ENCODE measurements around the gene CLCN3.

The CLCN3 gene

DNA sequence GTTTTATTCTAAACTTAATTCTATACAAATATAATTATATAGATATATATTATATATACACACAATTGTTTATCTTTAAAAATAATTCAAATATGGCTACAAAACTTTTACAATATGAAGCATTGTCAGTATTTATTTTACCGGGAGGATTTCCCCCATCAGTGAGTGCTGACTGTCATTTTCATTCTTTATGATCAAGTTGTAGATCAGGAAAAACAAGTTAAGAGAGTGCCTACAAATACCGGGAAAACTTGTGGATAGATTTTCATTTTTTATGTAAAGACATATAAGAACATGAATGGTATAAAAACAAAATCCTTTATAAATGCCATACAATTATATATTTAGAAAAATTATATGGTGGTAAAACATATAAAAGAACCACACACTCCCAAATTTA is 37.8 kb downstream of the CLCN3 start:
- intact Hi-C loops (cut with DNase I; ENCODE audit: low total_unique reads) = no loop called here
- no peak overlapping the region for H3K27ac ChIP-seq

GRCh38 chr4:169658975-169659715 is 38.8 kb downstream of the CLCN3 start:
- peak overlapping the region; percentile 54 to 74 for H3K27ac ChIP-seq
- intact Hi-C loops (cut with DNase I; ENCODE audit: low total_unique reads) = no loop called here
- H3K4me1 ChIP-seq = peaks cover 0 to 24% (median 11%) of the 10 kb centered on the region in 4 donors
- H3K4me3 ChIP-seq = peak overlapping the region; percentile 52 to 57
- no peak for TF ChIP-seq CTCF (IDR thresholded peaks at IDR 0.05)
- H3K9me3 ChIP-seq = no peaks in the 10 kb centered on the region
- H3K27me3 ChIP-seq = no peaks in the 10 kb centered on the region
- no peaks in the 10 kb centered on the region for H3K36me3 ChIP-seq
- no peak for DNase-seq

More for the DNA sequence above, 37.8 kb downstream of the CLCN3 start:
- no peak for TF ChIP-seq CTCF (IDR thresholded peaks at IDR 0.05)
- no peaks in the 10 kb centered on the region for H3K27me3 ChIP-seq
- no peak overlapping the region for H3K4me3 ChIP-seq
- DNase-seq = no peak
- H3K4me1 ChIP-seq = peaks cover 0 to 15% (median 6%) of the 10 kb centered on the region in 4 donors
- H3K36me3 ChIP-seq = no peaks in the 10 kb centered on the region
- H3K9me3 ChIP-seq = no peaks in the 10 kb centered on the region

GRCh38 chr4:169659716-169660670 is 39.6 kb downstream of the CLCN3 start:
- no peaks in the 10 kb centered on the region for H3K36me3 ChIP-seq
- intact Hi-C loops (cut with DNase I; ENCODE audit: low total_unique reads) = no loop called here
- DNase-seq = peak; percentile 82 to 84
- peak overlapping the region; percentile 52 to 57 for H3K4me3 ChIP-seq
- peak overlapping the region; percentile 54 to 74 for H3K27ac ChIP-seq
- H3K9me3 ChIP-seq = no peaks in the 10 kb centered on the region
- peaks cover 0 to 26% (median 11%) of the 10 kb centered on the region in 4 donors for H3K4me1 ChIP-seq
- H3K27me3 ChIP-seq = no peaks in the 10 kb centered on the region
- TF ChIP-seq CTCF (IDR thresholded peaks at IDR 0.05) = no peak

DNA sequence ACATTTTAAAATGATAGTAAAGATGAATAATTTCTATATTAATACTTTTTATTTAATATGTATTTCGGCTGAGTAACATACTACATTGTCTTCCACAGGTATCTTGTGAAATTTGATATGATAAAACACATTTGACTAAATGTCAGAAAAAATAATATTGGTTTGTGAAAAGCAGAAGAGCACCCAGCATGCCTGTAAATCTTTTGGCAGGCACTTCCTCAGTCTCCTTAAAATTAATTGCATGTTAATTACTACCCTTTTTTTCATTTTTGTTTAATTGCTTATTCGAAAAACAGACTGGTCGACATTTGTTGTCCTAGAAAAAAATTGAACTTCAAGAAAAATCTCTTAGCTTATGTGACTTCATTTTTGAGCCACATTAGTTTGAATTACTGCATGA is 40.6 kb downstream of the CLCN3 start:
- intact Hi-C loops (cut with DNase I; ENCODE audit: low total_unique reads) = no loop called here
- no peaks in the 10 kb centered on the region for H3K36me3 ChIP-seq
- no peaks in the 10 kb centered on the region for H3K27me3 ChIP-seq
- peak overlapping the region; percentile 54 to 74 for H3K27ac ChIP-seq
- no peak for DNase-seq
- peaks cover 0 to 26% (median 11%) of the 10 kb centered on the region in 4 donors for H3K4me1 ChIP-seq
- H3K9me3 ChIP-seq = no peaks in the 10 kb centered on the region
- peak overlapping the region in 1 of 2 donors; percentile 57 for H3K4me3 ChIP-seq
- no peak for TF ChIP-seq CTCF (IDR thresholded peaks at IDR 0.05)

GRCh38 chr4:169661761-169662160 is 41.4 kb downstream of the CLCN3 start:
- Histone ChIP-seq H3K27me3 (no peaks in the 10 kb centered on the region), H3K9me3 (no peaks in the 10 kb centered on the region), H3K4me3 (no peak overlapping the region), H3K27ac (no peak overlapping the region), H3K4me1 (peaks cover 0 to 26% (median 11%) of the 10 kb centered on the region in 4 donors), H3K36me3 (no peaks in the 10 kb centered on the region)
- intact Hi-C loops (cut with DNase I; ENCODE audit: low total_unique reads) = no loop called here
- no peak for TF ChIP-seq CTCF (IDR thresholded peaks at IDR 0.05)
- DNase-seq = no peak

All from tibial artery (tissue), 4 donors.